GM23248 (cell line): Measurements from ENCODE around the gene PFKP.

Experiments
- EZH2 ChIP-seq: fragments of 200-600 bp; sonication (generic); IDR thresholded peaks from 2 replicates; pipeline ENCODE4 v1.6.1; 2018; ENCODE audit warnings: antibody characterized with exemption, mild to moderate bottlenecking; ENCODE audit not compliant: insufficient read depth, poor library complexity, severe bottlenecking
- EZH2phosphoT487 ChIP-seq: fragments of 200-600 bp; sonication (generic); IDR thresholded peaks from 2 replicates; pipeline ENCODE4 v1.6.1; 2018; ENCODE audit warnings: antibody characterized with exemption, moderate library complexity, mild to moderate bottlenecking, low read depth; ENCODE audit not compliant: insufficient read depth

DNA sequence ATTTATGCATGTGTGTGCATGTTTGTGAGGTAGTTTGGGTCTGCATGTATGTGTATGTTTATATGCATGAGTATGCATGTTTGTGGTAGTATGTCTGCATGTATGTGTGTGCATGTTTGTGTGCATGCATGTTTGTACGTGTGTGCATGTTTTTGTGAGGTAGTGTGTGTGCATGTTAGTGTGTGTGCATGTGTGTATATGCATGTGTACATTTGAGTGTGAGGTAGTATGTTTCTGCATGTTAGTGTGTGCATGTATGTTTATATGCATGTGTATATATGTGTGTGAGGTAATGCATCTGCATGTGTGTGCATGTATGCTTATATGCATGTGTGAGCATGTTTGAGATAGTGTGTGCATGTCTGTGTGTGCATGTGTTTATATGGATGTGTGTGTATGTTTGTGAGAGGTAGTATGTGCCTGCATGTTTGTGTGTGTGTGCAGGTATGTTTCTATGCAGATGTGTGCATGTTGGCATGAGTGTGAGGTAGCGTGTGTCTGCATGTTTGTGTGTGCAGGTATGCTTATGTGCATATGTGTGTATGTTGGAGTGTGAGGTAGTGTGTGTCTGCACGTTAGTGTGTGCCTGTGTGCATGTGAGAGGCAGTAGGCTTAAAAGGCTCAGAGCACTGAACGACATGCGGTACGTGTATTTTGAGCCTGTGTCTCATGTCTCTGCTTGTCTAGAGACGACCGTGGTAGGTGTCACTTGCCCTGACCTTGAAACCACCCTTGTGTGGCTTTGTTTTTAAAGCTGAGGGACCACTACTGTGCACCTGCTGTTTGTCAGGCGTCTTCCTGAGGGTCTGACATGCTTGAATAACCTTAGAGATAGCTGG lies 43.7 kb downstream of the PFKP start:
- TF ChIP-seq EZH2 (no peak), EZH2phosphoT487 (no peak)
